ENCODE results near the gene SLC26A4. TPM values are rescaled to one million over a fixed set of nuclear protein-coding genes. Genes with fewer than 3 reads are reported as not detected.

Gene SLC26A4
- total and polyA plus RNA-seq, 9 of the 15 experiments (the other 6 are each of a cell fraction or from before 2014, with no cell fraction given) = 0.09 to 1.2 (median 0.33) TPM

DNA sequence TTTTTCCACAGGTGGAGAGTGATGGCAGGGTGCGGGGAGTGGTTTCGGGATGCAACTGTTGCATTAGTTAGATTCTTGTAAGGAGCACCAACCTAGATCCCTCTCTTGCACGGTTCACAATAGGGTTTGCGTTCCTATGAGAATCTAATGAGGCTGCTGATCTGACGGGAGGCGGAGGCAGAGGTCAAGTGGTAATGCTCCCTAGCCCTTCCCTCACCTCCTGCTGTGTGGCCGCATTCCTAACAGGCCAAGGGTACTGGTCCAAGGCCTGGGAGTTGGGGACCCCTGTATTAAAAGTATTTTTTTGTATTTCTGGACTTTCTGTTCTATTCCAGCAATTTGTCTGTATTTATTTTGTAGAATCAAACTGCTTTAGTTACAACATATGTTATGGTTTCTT is 90.5 kb downstream of the SLC26A4 start (continued):
- TF ChIP-seq ZMIZ1 (IDR thresholded peaks at IDR 0.05; ENCODE audit: low read depth in 2 of 2, low read length in 2 of 2) = no peak
- no peak for TF ChIP-seq TCF7L2 (IDR thresholded peaks at IDR 0.05; ENCODE audit: low read depth, low read length)
- no peak for TF ChIP-seq TCF3 (CRISPR knock-in tag; IDR thresholded peaks at IDR 0.05)
- TF ChIP-seq PHF20 (IDR thresholded peaks at IDR 0.05; ENCODE audit: partially characterized antibody) = no peak
- TF ChIP-seq ZBTB34 (CRISPR knock-in tag; IDR thresholded peaks at IDR 0.05) = no peak
- no peak for TF ChIP-seq CBFB (CRISPR knock-in tag; IDR thresholded peaks at IDR 0.05)
- TF ChIP-seq, protein P1, sequence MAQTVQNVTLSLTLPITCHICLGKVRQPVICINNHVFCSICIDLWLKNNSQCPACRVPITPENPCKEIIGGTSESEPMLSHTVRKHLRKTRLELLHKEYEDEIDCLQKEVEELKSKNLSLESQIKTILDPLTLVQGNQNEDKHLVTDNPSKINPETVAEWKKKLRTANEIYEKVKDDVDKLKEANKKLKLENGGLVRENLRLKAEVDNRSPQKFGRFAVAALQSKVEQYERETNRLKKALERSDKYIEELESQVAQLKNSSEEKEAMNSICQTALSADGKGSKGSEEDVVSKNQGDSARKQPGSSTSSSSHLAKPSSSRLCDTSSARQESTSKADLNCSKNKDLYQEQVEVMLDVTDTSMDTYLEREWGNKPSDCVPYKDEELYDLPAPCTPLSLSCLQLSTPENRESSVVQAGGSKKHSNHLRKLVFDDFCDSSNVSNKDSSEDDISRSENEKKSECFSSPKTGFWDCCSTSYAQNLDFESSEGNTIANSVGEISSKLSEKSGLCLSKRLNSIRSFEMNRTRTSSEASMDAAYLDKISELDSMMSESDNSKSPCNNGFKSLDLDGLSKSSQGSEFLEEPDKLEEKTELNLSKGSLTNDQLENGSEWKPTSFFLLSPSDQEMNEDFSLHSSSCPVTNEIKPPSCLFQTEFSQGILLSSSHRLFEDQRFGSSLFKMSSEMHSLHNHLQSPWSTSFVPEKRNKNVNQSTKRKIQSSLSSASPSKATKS (CRISPR knock-in tag; IDR thresholded peaks at IDR 0.05) = no peak
- TF ChIP-seq SMAD1 (IDR thresholded peaks at IDR 0.05; ENCODE audit: low read depth, low read length, partially characterized antibody) = no peak
